ENCODE data around the gene CCN2. TPM values are rescaled to one million over a fixed set of nuclear protein-coding genes. Genes with fewer than 3 reads are reported as not detected.

The CCN2 gene
- total RNA-seq, 4 donors from 2014 or later = 8.9 to 110 (median 25.9) TPM

DNA sequence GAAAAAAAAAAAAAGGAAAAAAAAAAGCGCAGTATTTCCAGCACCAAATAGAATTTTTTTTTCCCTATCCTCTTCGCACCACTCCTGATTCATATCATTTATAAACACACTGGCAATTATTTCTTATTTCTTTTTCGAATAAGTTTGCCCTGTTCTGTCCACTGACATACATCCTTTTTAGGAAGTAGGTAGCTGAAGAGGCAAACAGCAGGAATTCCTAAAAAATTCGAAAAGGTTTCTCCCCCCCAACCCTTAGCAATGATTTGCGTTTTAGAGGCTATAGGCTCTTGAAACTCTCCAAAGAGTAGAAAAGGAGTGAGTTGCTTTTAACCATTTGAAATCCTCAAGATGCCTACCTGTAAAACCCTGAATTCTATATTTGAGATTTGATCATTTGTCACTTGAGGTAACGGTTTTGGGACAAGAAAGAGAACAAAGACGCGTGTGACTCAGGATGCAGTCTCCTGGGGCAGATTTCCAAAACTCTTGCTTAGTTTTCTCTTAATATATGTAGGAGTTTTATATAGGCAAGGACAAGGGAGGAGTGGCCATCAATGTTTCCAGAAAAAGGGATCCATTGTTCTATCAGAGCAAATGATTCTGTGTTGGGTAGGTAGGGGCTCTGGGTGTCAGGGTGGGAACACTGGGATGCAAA, 531 bp upstream of the CCN2 start:
- Histone ChIP-seq H3K27me3 (peaks cover 0 to 41% (median 0%) of the 10 kb centered on the region in 4 donors), H3K9me3 (no peaks in the 10 kb centered on the region), H3K36me3 (no peaks in the 10 kb centered on the region), H3K4me3 (peak overlapping the region; percentile 49 to 86 (median 69)), H3K4me1 (peaks cover 0 to 46% (median 7%) of the 10 kb centered on the region in 3 donors), H3K27ac (peak overlapping the region; percentile 83 to 97 (median 90))
- 20 to 28% methylated on average over 8 of the region's 8 CpGs for WGBS, 2 donors
- no peak for TF ChIP-seq POLR2A (IDR thresholded peaks at IDR 0.05)
- TF ChIP-seq, protein P1, sequence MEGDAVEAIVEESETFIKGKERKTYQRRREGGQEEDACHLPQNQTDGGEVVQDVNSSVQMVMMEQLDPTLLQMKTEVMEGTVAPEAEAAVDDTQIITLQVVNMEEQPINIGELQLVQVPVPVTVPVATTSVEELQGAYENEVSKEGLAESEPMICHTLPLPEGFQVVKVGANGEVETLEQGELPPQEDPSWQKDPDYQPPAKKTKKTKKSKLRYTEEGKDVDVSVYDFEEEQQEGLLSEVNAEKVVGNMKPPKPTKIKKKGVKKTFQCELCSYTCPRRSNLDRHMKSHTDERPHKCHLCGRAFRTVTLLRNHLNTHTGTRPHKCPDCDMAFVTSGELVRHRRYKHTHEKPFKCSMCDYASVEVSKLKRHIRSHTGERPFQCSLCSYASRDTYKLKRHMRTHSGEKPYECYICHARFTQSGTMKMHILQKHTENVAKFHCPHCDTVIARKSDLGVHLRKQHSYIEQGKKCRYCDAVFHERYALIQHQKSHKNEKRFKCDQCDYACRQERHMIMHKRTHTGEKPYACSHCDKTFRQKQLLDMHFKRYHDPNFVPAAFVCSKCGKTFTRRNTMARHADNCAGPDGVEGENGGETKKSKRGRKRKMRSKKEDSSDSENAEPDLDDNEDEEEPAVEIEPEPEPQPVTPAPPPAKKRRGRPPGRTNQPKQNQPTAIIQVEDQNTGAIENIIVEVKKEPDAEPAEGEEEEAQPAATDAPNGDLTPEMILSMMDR (IDR thresholded peaks at IDR 0.05) = no peak
- no peak for DNase-seq
- intact Hi-C loops (cut with DNase I) = no loop called here

DNA sequence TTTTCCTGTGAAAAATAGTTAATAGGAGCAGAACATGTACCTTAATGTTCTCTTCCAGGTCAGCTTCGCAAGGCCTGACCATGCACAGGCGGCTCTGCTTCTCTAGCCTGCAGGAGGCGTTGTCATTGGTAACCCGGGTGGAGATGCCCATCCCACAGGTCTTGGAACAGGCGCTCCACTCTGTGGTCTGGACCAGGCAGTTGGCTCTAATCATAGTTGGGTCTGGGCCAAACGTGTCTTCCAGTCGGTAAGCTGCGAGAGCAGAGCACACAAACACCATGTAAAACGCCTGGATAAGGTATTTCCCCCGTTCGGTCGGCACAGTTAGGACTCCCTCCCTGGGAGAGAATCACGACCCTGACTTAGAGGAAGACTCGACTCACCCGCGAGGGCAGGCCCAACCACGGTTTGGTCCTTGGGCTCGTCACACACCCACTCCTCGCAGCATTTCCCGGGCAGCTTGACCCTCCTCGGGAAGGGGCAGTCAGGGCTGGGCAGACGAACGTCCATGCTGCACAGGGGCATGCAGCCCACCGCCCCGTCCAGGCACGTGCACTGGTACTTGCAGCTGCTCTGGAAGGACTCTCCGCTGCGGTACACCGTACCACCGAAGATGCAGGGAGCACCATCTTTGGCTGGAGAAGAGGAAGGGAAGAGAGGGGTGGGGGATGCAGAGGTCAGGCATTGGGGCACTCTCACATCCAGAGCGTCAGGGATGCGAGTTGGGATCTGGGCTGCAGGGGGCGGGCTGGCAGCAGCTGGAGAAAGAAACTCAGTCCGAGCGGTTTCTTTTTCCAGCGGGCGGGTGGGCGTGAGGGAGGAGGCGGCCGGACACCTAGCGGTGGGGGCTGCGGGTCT, 1.0 kb downstream of the CCN2 start:
- intact Hi-C loops (cut with DNase I) = no loop called here
- H3K4me3 ChIP-seq = peak overlapping the region; percentile 49 to 86 (median 69)
- H3K27ac ChIP-seq = peak overlapping the region; percentile 83 to 97 (median 90)
- H3K27me3 ChIP-seq = peaks cover 0 to 41% (median 0%) of the 10 kb centered on the region in 4 donors
- peaks cover 0 to 46% (median 7%) of the 10 kb centered on the region in 3 donors for H3K4me1 ChIP-seq
- no peaks in the 10 kb centered on the region for H3K36me3 ChIP-seq
- peak; percentile 7 for DNase-seq
- no peak for TF ChIP-seq POLR2A (IDR thresholded peaks at IDR 0.05)
- TF ChIP-seq, protein P1 (IDR thresholded peaks at IDR 0.05) = peak in 5 of 6 experiments; percentile 22 to 53 (median 46)
- H3K9me3 ChIP-seq = no peaks in the 10 kb centered on the region
- 3 to 10% methylated on average over 13 to 14 of the region's 42 CpGs for WGBS, 2 donors

DNA sequence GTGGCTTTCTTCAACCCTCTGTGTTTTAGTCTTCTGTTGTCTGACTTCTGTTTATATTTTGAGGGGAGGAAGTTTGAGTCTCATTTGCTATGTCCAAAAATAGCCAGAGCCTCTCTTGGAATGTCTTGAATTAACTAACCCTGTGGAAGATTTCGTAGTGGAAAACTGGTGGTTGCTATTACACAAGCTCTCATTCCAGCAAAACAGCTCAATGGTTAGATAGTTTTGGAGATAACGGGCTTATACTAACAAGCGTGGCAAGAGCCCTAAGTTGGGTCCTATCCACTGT, 1.6 kb downstream of the CCN2 start:
- H3K9me3 ChIP-seq = no peaks in the 10 kb centered on the region
- intact Hi-C loops (cut with DNase I) = no loop called here
- peaks cover 0 to 44% (median 7%) of the 10 kb centered on the region in 3 donors for H3K4me1 ChIP-seq
- H3K27ac ChIP-seq = peak overlapping the region; percentile 83 to 97 (median 90)
- TF ChIP-seq, protein P1 (IDR thresholded peaks at IDR 0.05) = no peak
- no peak for TF ChIP-seq POLR2A (IDR thresholded peaks at IDR 0.05)
- DNase-seq = no peak
- 36 to 54% methylated on average over 3 of the region's 3 CpGs for WGBS, 2 donors
- no peaks in the 10 kb centered on the region for H3K36me3 ChIP-seq
- peak overlapping the region; percentile 49 to 86 (median 69) for H3K4me3 ChIP-seq
- peaks cover 0 to 41% (median 0%) of the 10 kb centered on the region in 4 donors for H3K27me3 ChIP-seq

DNA sequence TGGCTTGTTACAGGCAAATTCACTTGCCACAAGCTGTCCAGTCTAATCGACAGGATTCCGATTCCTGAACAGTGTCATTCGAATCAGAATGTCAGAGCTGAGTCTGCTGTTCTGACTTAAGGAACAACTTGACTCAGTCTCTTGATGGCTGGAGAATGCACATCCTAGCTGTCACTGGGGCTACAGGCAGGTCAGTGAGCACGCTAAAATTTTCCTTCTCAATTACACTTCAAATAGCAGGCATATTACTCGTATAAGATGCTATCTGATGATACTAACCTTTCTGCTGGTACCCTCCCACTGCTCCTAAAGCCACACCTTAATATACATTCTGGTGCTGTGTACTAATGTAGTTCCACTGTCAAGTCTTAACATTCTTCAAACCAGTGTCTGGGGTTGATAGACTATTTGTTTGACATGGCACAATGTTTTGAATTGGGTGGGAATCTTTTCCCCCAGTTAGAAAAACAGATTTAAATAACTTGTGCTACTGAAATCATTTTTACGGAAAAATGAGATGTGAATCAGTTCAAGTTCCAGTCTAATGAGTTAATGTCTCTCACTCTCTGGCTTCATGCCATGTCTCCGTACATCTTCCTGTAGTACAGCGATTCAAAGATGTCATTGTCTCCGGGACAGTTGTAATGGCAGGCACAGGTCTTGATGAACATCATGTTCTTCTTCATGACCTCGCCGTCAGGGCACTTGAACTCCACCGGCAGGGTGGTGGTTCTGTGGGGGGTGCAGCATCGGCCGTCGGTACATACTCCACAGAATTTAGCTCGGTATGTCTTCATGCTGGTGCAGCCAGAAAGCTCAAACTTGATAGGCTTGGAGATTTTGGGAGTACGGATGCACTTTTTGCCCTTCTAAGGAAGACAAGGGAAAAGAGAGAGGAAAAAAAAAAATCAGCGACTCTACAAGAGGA, 2.2 kb downstream of the CCN2 start:
- Histone ChIP-seq H3K27ac (peak overlapping the region; percentile 83 to 97 (median 90)), H3K9me3 (no peaks in the 10 kb centered on the region), H3K36me3 (no peaks in the 10 kb centered on the region), H3K4me1 (peaks cover 0 to 38% (median 3%) of the 10 kb centered on the region in 3 donors), H3K27me3 (peaks cover 0 to 41% (median 0%) of the 10 kb centered on the region in 4 donors), H3K4me3 (peak overlapping the region; percentile 49 to 86 (median 69))
- no peak for DNase-seq
- intact Hi-C loops (cut with DNase I) = no loop called here
- no peak for TF ChIP-seq POLR2A (IDR thresholded peaks at IDR 0.05)
- TF ChIP-seq, protein P1 (IDR thresholded peaks at IDR 0.05) = no peak
- 56 to 83% methylated on average over 10 to 16 of the region's 18 CpGs for WGBS, 2 donors
